Activated naive CD4-positive, alpha-beta T cell treated with anti-CD3 and anti-CD28 coated beads for 36 hours (primary cell): ENCODE measurements around the gene TAL2. TPM values are rescaled to one million over a fixed set of nuclear protein-coding genes. Genes with fewer than 3 reads are reported as not detected.

Source experiments
- CTCF ChIA-PET: fragments of 350-600 bp; sonication (Branson Sonifier 250); formaldehyde crosslinking; loops from one replicate; lab custom pipeline; 2021; ENCODE audit warnings: antibody characterized with exemption; lab: Charles Lee
- DNase-seq: peaks from one replicate; pipeline ENCODE4 v3.0.0-alpha.2; 2020
- H3K27ac Mint-ChIP-seq: one replicate; pipeline ENCODE4 v1.8.0; 2021; ENCODE audit warnings: mild to moderate bottlenecking, mixed read lengths
- H3K27me3 Mint-ChIP-seq: one replicate; pipeline ENCODE4 v1.8.0; 2021; ENCODE audit warnings: low read depth, mixed read lengths
- H3K36me3 Mint-ChIP-seq: one replicate; pipeline ENCODE4 v1.8.0; 2021; ENCODE audit warnings: low read depth, mixed read lengths
- H3K4me1 Mint-ChIP-seq: one replicate; pipeline ENCODE4 v1.8.0; 2021; ENCODE audit warnings: low read depth, mixed read lengths
- H3K4me3 Mint-ChIP-seq: one replicate; pipeline ENCODE4 v1.8.0; 2021; ENCODE audit warnings: mild to moderate bottlenecking, moderate library complexity, mixed read lengths
- H3K9me3 Mint-ChIP-seq: one replicate; pipeline ENCODE4 v1.8.0; 2021; ENCODE audit warnings: mixed read lengths
- intact Hi-C: fragments of 100-400 bp; cut with micrococcal nuclease; formaldehyde crosslinking; loops from one replicate; pipeline ENCODE4 v1.15.1; 2023
- total RNA-seq, 2 experiments: library from RNA; stranded (reverse); gene quantifications; one replicate each; pipeline ENCODE4 v1.2.3, GENCODE V29; 2021

TAL2 gene
- total RNA-seq, result not detected

DNA sequence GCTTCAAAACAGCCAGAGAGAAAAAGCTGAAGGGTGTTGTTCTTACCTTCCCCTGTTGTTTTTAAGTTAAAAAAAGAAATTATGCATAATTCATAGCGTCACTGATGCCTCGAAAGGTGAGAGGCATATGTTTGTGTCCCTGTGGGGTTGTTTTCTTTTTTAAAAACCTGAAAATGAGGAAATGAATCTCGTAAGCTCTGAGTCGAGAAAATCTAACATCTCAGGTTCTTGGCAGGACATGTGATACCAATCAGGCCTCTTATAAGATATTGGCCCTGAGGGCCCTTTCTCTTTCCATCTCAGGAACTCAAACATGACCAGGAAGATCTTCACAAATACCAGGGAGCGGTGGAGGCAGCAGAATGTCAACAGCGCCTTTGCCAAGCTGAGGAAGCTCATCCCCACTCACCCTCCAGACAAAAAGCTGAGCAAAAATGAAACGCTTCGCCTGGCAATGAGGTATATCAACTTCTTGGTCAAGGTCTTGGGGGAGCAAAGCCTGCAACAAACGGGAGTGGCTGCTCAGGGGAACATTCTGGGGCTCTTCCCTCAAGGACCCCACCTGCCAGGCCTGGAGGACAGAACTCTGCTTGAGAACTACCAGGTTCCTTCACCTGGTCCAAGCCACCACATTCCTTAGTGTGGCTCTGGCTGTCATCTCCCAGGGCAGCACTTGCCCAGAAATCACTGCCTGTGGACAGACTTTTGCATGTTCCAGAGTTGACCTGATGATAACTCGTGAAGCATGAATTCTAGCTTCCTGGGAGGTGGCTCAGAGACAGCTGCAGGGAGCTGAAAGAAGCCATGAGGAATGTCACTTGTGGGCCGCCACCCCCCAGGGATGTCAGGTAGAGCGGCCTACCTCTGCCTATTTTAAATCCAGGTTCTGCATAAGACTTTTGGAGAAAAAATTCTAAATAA lies at the start of gene TAL2:
Gene TAL2, plus strand, starts transcription at position 274 of the 921 bp plus-strand sequence. Its CDS starts 40 bp downstream, at position 314.
- no peaks in the 10 kb centered on the region for H3K4me1 Mint-ChIP-seq
- no peaks in the 10 kb centered on the region for H3K9me3 Mint-ChIP-seq
- peaks cover 13% of the 10 kb centered on the region for H3K27me3 Mint-ChIP-seq
- intact Hi-C loops, result no loop called here
- DNase-seq, result no peak
- no peak within 1 kb of the TSS for H3K27ac Mint-ChIP-seq
- CTCF ChIA-PET, result no interaction called here
- no peaks in the 10 kb centered on the region for H3K36me3 Mint-ChIP-seq
- H3K4me3 Mint-ChIP-seq, result no peak within 1 kb of the TSS

DNA sequence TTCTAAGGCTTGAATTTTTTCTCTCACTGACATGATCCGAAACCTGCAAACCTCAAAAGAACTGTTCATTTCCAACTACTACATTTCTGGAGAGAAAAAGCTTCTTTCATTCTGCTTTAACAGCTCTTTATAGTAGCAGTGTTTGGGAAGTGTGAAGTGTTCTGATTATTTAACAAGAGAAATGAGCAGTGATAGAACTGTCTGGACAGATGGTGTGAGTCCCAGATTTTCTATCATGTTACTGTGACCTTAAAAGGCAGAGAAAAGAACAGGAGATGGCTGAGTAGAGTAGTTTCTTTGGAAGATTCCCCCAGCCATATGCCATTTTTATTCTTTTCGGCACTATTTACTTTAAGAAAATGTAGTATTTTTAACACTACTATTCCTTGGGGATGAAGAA lies 41.3 kb upstream of the TAL2 start:
- no peaks in the 10 kb centered on the region for H3K27me3 Mint-ChIP-seq
- CTCF ChIA-PET, result interaction anchor here (0.6 kb wide), 1 partner anchor 1912 kb away, joined by 4 read pairs; no protein-coding TSS in a partner anchor
- no peak for DNase-seq
- intact Hi-C loops, result no loop called here
- no peak overlapping the region for H3K27ac Mint-ChIP-seq
- H3K36me3 Mint-ChIP-seq, result peaks cover 1% of the 10 kb centered on the region
- H3K9me3 Mint-ChIP-seq, result no peaks in the 10 kb centered on the region
- no peak overlapping the region for H3K4me3 Mint-ChIP-seq
- no peaks in the 10 kb centered on the region for H3K4me1 Mint-ChIP-seq

GRCh38 chr9:105625088-105625487 lies 37.2 kb upstream of the TAL2 start:
- peaks cover 25% of the 10 kb centered on the region for H3K36me3 Mint-ChIP-seq
- CTCF ChIA-PET, result no interaction called here
- H3K27me3 Mint-ChIP-seq, result no peaks in the 10 kb centered on the region
- intact Hi-C loops, result no loop called here
- no peak overlapping the region for H3K27ac Mint-ChIP-seq
- no peak for DNase-seq
- H3K4me3 Mint-ChIP-seq, result no peak overlapping the region
- no peaks in the 10 kb centered on the region for H3K4me1 Mint-ChIP-seq
- H3K9me3 Mint-ChIP-seq, result peaks cover 4% of the 10 kb centered on the region

DNA sequence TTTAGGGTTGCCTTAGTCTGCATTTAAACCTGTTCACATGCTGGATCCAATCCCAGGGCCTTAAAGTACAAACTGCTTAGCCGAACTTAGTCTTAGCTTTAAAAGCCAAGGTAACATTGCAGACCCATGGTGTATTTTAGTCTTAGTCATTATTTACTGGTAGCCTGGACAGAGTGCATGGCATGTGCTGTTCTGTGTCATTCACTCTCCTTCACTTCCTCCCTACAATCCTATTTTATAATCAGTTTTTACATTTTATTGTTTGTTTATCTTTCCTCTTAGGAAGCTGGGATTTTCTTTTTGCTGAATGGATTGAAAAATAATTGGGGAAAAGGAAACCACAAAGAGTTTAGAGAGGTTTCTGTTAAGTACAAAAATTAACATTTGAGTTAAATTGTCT lies 29.4 kb upstream of the TAL2 start:
- Mint-ChIP-seq H3K36me3 (peaks cover 22% of the 10 kb centered on the region), H3K27me3 (no peaks in the 10 kb centered on the region), H3K9me3 (peaks cover 4% of the 10 kb centered on the region), H3K27ac (no peak overlapping the region), H3K4me1 (no peaks in the 10 kb centered on the region), H3K4me3 (no peak overlapping the region)
- intact Hi-C loops, result no loop called here
- DNase-seq, result no peak
- CTCF ChIA-PET, result no interaction called here

- intact Hi-C loops, result no loop called here
- CTCF ChIA-PET, result interaction anchor here (0.9 kb wide), 1 partner anchor 202 kb away, joined by 4 read pairs; no protein-coding TSS in a partner anchor
- Mint-ChIP-seq H3K4me1 (no peaks in the 10 kb centered on the region), H3K27ac (no peak overlapping the region), H3K9me3 (peaks cover 4% of the 10 kb centered on the region), H3K36me3 (peaks cover 21% of the 10 kb centered on the region), H3K27me3 (no peaks in the 10 kb centered on the region), H3K4me3 (no peak overlapping the region)
- no peak for DNase-seq
These were observed 28.8 kb upstream of the TAL2 start for GRCh38 chr9:105633411-105633810.

GRCh38 chr9:105636331-105636730 lies 25.9 kb upstream of the TAL2 start:
- DNase-seq, result no peak
- CTCF ChIA-PET, result interaction anchor here (0.6 to 3.1 kb wide), 2 partner anchors 17 to 82 kb away, joined by 3 to 13 read pairs; no protein-coding TSS in a partner anchor
- Mint-ChIP-seq H3K4me3 (no peak overlapping the region), H3K36me3 (peaks cover 18% of the 10 kb centered on the region), H3K9me3 (no peaks in the 10 kb centered on the region), H3K4me1 (no peaks in the 10 kb centered on the region), H3K27me3 (no peaks in the 10 kb centered on the region), H3K27ac (no peak overlapping the region)
- intact Hi-C loops, result loop anchor here (5.0 kb wide), 1 partner anchor 81 kb away; no protein-coding TSS in a partner anchor

DNA sequence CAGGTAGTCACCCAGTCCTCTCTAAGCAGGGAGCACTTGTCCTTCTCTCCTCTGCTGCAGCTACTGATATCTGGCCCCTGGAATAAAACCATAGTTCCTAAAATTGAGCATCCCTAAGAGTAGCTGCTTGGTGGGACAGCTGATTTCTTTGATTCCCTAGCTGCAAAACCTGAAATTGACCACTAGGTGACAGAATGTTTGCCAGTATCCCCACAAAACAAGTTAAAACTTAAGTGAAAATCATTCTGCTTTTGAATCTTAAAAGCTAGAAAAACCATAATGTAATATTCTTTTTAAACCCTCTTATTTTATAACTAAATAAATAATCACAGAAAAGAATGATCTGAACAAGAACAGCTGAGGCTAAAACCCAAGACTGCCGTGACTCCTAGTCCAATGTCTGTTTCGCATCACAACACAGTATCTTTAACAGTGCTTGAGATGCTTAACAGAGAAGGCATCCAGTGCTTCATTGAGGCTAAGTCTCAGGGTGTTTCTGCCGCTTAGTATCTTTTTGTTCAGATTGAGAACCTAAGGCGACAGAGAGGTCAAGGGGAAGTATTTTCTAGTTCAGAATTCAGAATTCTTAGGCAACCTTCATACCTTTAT lies 24.4 kb upstream of the TAL2 start:
- Mint-ChIP-seq H3K27ac (no peak overlapping the region), H3K27me3 (no peaks in the 10 kb centered on the region), H3K9me3 (no peaks in the 10 kb centered on the region), H3K36me3 (peaks cover 25% of the 10 kb centered on the region), H3K4me1 (no peaks in the 10 kb centered on the region), H3K4me3 (no peak overlapping the region)
- CTCF ChIA-PET, result interaction anchor here (0.8 to 3.1 kb wide), 4 partner anchors 10 to 127 kb away, joined by 3 to 13 read pairs (median 5); no protein-coding TSS in a partner anchor
- intact Hi-C loops, result loop anchor here (5.0 kb wide), 1 partner anchor 79 kb away; no protein-coding TSS in a partner anchor
- DNase-seq, result no peak

DNA sequence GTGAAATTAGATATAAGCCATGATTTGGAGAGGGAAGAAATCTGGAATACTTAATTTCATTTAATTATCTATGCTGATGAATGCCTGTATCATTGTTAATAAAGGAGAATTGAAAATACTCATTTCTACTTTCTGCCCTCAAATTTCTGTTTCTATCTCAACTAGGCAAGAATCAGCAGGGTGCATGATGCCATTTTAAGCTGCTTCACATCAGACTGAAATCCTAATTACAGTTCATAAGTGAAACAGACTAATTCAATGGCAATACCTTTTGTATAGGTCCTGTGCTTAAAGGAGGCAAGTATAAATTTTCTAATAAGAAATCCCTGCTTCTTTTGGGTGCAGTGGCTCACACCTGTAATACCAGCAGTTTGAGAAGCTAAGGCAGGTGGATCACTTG lies 22.3 kb upstream of the TAL2 start:
- no peaks in the 10 kb centered on the region for H3K27me3 Mint-ChIP-seq
- no peak overlapping the region for H3K27ac Mint-ChIP-seq
- intact Hi-C loops, result loop anchor here (5.0 kb wide), 1 partner anchor 77 kb away; no protein-coding TSS in a partner anchor
- DNase-seq, result no peak
- H3K9me3 Mint-ChIP-seq, result no peaks in the 10 kb centered on the region
- H3K4me1 Mint-ChIP-seq, result no peaks in the 10 kb centered on the region
- H3K36me3 Mint-ChIP-seq, result peaks cover 20% of the 10 kb centered on the region
- H3K4me3 Mint-ChIP-seq, result no peak overlapping the region
- CTCF ChIA-PET, result no interaction called here

DNA sequence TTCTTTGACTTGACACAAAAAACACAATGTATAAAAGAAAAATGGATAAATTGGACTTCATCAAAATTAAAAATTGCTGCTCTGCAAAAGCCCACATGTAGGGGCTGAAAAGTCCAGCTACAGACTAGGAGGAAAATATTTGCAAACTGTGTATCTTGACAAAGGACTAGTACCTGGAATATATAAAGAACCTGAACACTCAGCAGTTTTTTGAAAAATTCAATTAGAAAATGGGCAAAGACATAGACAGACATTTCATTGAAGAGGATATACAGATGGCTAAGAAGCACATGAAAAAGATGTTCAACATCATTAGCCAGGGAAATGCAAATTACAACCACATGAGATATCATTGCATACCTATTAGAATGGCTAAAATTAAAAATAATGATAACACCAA lies 18.5 kb upstream of the TAL2 start:
- no peaks in the 10 kb centered on the region for H3K4me1 Mint-ChIP-seq
- DNase-seq, result no peak
- H3K27ac Mint-ChIP-seq, result no peak overlapping the region
- H3K36me3 Mint-ChIP-seq, result peaks cover 13% of the 10 kb centered on the region
- H3K27me3 Mint-ChIP-seq, result no peaks in the 10 kb centered on the region
- no peak overlapping the region for H3K4me3 Mint-ChIP-seq
- intact Hi-C loops, result no loop called here
- no peaks in the 10 kb centered on the region for H3K9me3 Mint-ChIP-seq
- CTCF ChIA-PET, result no interaction called here

- no peaks in the 10 kb centered on the region for H3K4me1 Mint-ChIP-seq
- no peaks in the 10 kb centered on the region for H3K27me3 Mint-ChIP-seq
- CTCF ChIA-PET, result interaction anchor here (1.8 kb wide), 1 partner anchor 9 kb away, joined by 6 read pairs; no protein-coding TSS in a partner anchor
- peaks cover 4% of the 10 kb centered on the region for H3K36me3 Mint-ChIP-seq
- H3K4me3 Mint-ChIP-seq, result no peak overlapping the region
- DNase-seq, result no peak
- H3K27ac Mint-ChIP-seq, result no peak overlapping the region
- intact Hi-C loops, result no loop called here
- no peaks in the 10 kb centered on the region for H3K9me3 Mint-ChIP-seq
These were observed 15.2 kb upstream of the TAL2 start for GRCh38 chr9:105646879-105647594.

DNA sequence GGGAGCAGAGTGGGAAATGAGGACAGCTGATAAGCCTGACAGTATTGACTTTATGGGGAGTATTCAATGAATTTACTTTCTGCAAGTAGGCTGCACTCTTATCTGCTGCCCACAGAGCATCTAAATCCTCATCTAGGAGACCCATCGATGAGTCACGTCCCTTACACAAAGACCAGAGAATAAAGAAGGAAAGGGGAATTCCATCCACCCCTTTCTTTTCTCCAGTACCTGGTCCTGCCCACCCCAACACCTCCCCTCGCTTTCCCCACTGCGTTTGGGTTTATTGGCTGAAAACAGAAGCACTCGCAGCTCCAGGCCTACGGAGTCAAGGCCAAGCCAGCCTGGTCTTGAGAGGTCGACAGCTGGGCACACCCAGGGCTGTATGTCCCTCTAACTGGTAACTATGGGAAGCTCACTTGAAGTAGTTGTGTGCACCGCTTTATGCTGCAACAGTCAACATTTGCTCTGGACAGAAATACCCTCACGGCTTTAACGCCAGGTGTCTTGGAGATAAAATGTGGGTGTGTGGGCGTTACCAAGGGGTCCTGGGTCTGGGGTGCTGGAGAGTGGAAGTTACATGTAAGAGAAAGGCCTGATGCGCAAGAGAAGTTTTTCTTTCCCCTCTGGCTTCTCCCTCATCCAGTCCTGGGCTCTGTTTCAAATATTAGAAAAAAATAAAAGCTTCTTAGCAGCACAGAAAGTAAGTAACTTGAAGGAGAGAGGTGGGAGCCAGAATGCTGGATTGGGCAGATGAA lies 14.5 kb upstream of the TAL2 start:
- no peaks in the 10 kb centered on the region for H3K27me3 Mint-ChIP-seq
- H3K36me3 Mint-ChIP-seq, result peaks cover 2% of the 10 kb centered on the region
- no peak overlapping the region for H3K4me3 Mint-ChIP-seq
- H3K9me3 Mint-ChIP-seq, result no peaks in the 10 kb centered on the region
- intact Hi-C loops, result no loop called here
- CTCF ChIA-PET, result interaction anchor here (1.8 kb wide), 1 partner anchor 10 kb away, joined by 6 read pairs; no protein-coding TSS in a partner anchor
- no peak overlapping the region for H3K27ac Mint-ChIP-seq
- no peak for DNase-seq
- no peaks in the 10 kb centered on the region for H3K4me1 Mint-ChIP-seq
